GM12878 (cell line): ENCODE results near the gene MAP3K21. TPM values are rescaled to one million over a fixed set of nuclear protein-coding genes. Genes with fewer than 3 reads are reported as not detected.

Experiments
- ATAC-seq: fragments of 200-7000 bp; cut with Tn5 transposase; 3 replicates; pipeline ENCODE4 v1.9.1; 2020; ENCODE audit warnings: mild to moderate bottlenecking, moderate library complexity
- BruUV-seq: library from RNA; stranded (reverse); fragments of 400-500 nt; replicated peaks from 2 replicates; lab custom pipeline; 2021; lab: Mats Ljungman, UMichigan
- CTCF ChIA-PET: fragments of 300-600 bp; sonication (Branson Sonifier 250); formaldehyde crosslinking; extraction: SDS; loops from one replicate; lab custom pipeline; 2021; ENCODE audit warnings: inconsistent platforms; lab: Yijun Ruan, JAX
- POLR2A ChIA-PET: fragments of 350-600 bp; formaldehyde crosslinking; extraction: SDS; loops from one replicate; lab custom pipeline; 2021; ENCODE audit warnings: inconsistent platforms; lab: Charles Lee
- RAD21 ChIA-PET: fragments of 300-600 bp; sonication (Branson Sonifier 250); formaldehyde crosslinking; loops from one replicate; lab custom pipeline; 2023; ENCODE audit warnings: antibody characterized with exemption; ENCODE audit not compliant: unreplicated experiment; lab: Charles Lee
- SMC1A ChIA-PET: fragments of 300-600 bp; sonication (Branson Sonifier 250); formaldehyde crosslinking; loops from one replicate; lab custom pipeline; 2023; ENCODE audit not compliant: unreplicated experiment, uncharacterized antibody; lab: Charles Lee
- DNase-seq: peaks from one replicate; pipeline ENCODE4 v3.0.0-alpha.2; 2011; ENCODE audit warnings: low read depth, low spot score
- FAIRE-seq: peaks from 3 replicates; lab custom pipeline; 2011; peaks lifted over from hg19 to GRCh38; lab: Jason Lieb, UNC
- H2AFZ ChIP-seq: 2 replicates; pipeline ENCODE4 v1.6.0; 2011; ENCODE audit warnings: low read depth, low read length, control low read depth; ENCODE audit not compliant: control insufficient read depth
- H3K27ac ChIP-seq: 2 replicates; pipeline ENCODE4 v1.5.1; 2011; ENCODE audit warnings: control low read depth; ENCODE audit not compliant: control insufficient read depth, insufficient read depth
- H3K27me3 ChIP-seq, 2 experiments: replicated peaks in 1 of 2; 2 replicates each; pipeline versions ENCODE4 v1.6.0 to v1.6.1; 2011; ENCODE audit warnings: low read length in 1 of 2; ENCODE audit not compliant: control insufficient read depth in 2 of 2, insufficient read depth in 2 of 2
- H3K36me3 ChIP-seq, 2 experiments: 2 replicates each; pipeline ENCODE4 v1.5.1; 2011; ENCODE audit warnings: low read length in 1 of 2; ENCODE audit not compliant: control insufficient read depth in 2 of 2, insufficient read depth in 2 of 2
- H3K4me1 ChIP-seq: 2 replicates; pipeline ENCODE4 v1.6.1; 2011; ENCODE audit warnings: mild to moderate bottlenecking, low read length, moderate library complexity, mixed read lengths; ENCODE audit not compliant: control insufficient read depth, insufficient read depth
- H3K4me2 ChIP-seq: 2 replicates; pipeline ENCODE4 v1.6.0; 2011; ENCODE audit warnings: control low read depth; ENCODE audit not compliant: control insufficient read depth, insufficient read depth
- H3K4me3 ChIP-seq: fragments of 200-600 bp; sonication (generic); 2 replicates; pipeline ENCODE4 v1.5.1; 2016
- H3K79me2 ChIP-seq: 2 replicates; pipeline ENCODE4 v1.6.0; 2011; ENCODE audit warnings: low read length; ENCODE audit not compliant: control insufficient read depth, insufficient read depth
- H3K9ac ChIP-seq: 2 replicates; pipeline ENCODE4 v1.8.0; 2011; ENCODE audit warnings: low read length, control low read depth, mixed read lengths; ENCODE audit not compliant: control insufficient read depth, insufficient read depth
- H3K9me3 ChIP-seq: replicated peaks from 3 replicates; pipeline ENCODE4 v1.5.1; 2011; ENCODE audit warnings: mild to moderate bottlenecking, low read length; ENCODE audit not compliant: control insufficient read depth, insufficient read depth
- H4K20me1 ChIP-seq: 2 replicates; pipeline ENCODE4 v1.6.0; 2011; ENCODE audit not compliant: control insufficient read depth, insufficient read depth
- GABPA ChIP-seq: IDR thresholded peaks from 2 replicates; pipeline ENCODE4 v1.6.1; 2014; ENCODE audit warnings: antibody characterized with exemption, low read depth, mild to moderate bottlenecking, inconsistent platforms
- PAX8 ChIP-seq: fragments of 450-650 bp; IDR thresholded peaks from 2 replicates; pipeline ENCODE4 v1.6.1; 2017; ENCODE audit warnings: mild to moderate bottlenecking, moderate library complexity
- SP1 ChIP-seq: IDR thresholded peaks from one replicate; pipeline ENCODE4 v1.6.1; 2011; ENCODE audit warnings: low read depth, low read length
- YBX1 ChIP-seq: fragments of 450-650 bp; IDR thresholded peaks from 2 replicates; pipeline ENCODE4 v1.6.1; 2016; ENCODE audit warnings: antibody characterized with exemption
- WGBS: methylation state at CpG from one replicate; pipeline ENCODE4 v1.1.6; 2016; ENCODE audit warnings: low lambda C conversion rate; ENCODE audit not compliant: insufficient replicate concordance, insufficient coverage; ENCODE audit errors: missing lambda C conversion rate; 5-methylcytosine and 5-hydroxymethylcytosine counted together
- in situ Hi-C: fragments of 300-500 bp; cut with MboI; formaldehyde crosslinking; loops from 9 replicates; pipeline ENCODE4 v1.14.3; 2018; ENCODE audit warnings: mixed read lengths
- intact Hi-C: fragments of 100-400 bp; cut with micrococcal nuclease; formaldehyde crosslinking; loops from one replicate; pipeline ENCODE4 v1.14.2; 2022; ENCODE audit not compliant: unreplicated experiment
- polyA plus RNA-seq, 11 experiments: library from polyadenylated mRNA; depleted of rRNA in 4 of 11; unstranded in 6 of 11; stranded (reverse) in 5 of 11; fragments of >200 nt; fragmentation: Nextera tagmentation in 4 of 11; fragmentation: Illumina TruSeq in 1 of 11; extraction: Ambion mirVana in 4 of 11; extraction: Trizol in 1 of 11; gene quantifications; 1 replicate in 1 of 11; 2 replicates in 10 of 11; pipeline versions ENCODE4 v1.2.1 to v1.2.3, GENCODE V29; 2011 to 2016; ENCODE audit warnings: inconsistent platforms in 2 of 11, missing spikeins in 2 of 11, low read depth in 1 of 11
- total RNA-seq, 4 experiments: library from RNA; depleted of rRNA in 3 of 4; stranded (reverse); fragments of >200 nt in 3 of 4; fragmentation: Illumina TruSeq in 1 of 4; extraction: Trizol in 1 of 4; gene quantifications; 2 replicates each; pipeline versions ENCODE4 v1.2.1 to v1.2.3, GENCODE V29; 2013 to 2021
- TF ChIP-seq, protein P1 (sequence below): IDR thresholded peaks from 2 replicates; pipeline ENCODE4 v1.6.1; 2011; ENCODE audit warnings: mild to moderate bottlenecking, low read depth, low read length, moderate library complexity; ENCODE audit not compliant: insufficient replicate concordance
- TF ChIP-seq, protein P2 (sequence below): fragments of 450-650 bp; IDR thresholded peaks from 2 replicates; pipeline ENCODE4 v1.6.1; 2018; ENCODE audit warnings: borderline replicate concordance, mild to moderate bottlenecking; ENCODE audit not compliant: partially characterized antibody

The MAP3K21 gene
- total and polyA plus RNA-seq, 10 of the 15 experiments (the other 5 are each of a cell fraction or from before 2014, with no cell fraction given) = 0.02 to 0.21 (median 0.09) TPM; not detected in 1

DNA sequence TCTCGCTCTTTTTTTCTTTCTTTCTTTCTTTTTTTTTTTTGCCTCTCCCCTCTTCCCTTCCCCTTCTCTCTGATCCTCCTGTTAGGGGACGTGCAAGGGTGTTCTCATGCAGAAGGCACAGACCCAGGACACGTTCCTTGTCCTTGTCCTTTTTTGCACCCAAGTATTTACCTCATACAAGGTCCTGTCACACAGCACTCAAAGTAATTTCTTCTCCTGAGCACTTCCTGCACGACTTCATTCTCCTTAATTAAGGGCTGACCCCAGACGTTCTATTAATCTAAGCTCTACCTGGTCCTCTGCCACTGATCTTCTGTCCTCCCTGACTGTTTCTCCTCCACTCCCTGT is 31.6 kb upstream of the MAP3K21 start:
- 0% methylated on average over 3 of the region's 5 CpGs for WGBS
- intact Hi-C loops = no loop called here
- peaks cover 7% of the 10 kb centered on the region; the same call in 1 of the 2 replicates for H3K4me1 ChIP-seq
- ChIA-PET CTCF (no interaction called here), RAD21 (no interaction called here), SMC1A (no interaction called here), POLR2A (no interaction called here)
- peak overlapping the region; percentile 99 for H3K4me2 ChIP-seq
- H3K4me3 ChIP-seq = peak overlapping the region; percentile 97
- in situ Hi-C loops = no loop called here
- H3K9ac ChIP-seq = no peak overlapping the region
- H4K20me1 ChIP-seq = no peaks in the 10 kb centered on the region
- BruUV-seq = no TSS peak
- DNase-seq (no peak), FAIRE-seq (no peak), ATAC-seq (no peak)
- no peaks in the 10 kb centered on the region for H3K9me3 ChIP-seq
- H3K27ac ChIP-seq = no peak overlapping the region
- no peaks in the 10 kb centered on the region; the same call in none of the 2 replicates for H3K79me2 ChIP-seq
- TF ChIP-seq YBX1 (0 out of 2 replicates have a peak, but pooled peaks have one; percentile 34), PAX8 (no peak)
- H2AFZ ChIP-seq = peak overlapping the region; percentile 92
- no peaks in the 10 kb centered on the region; a peak in 1 of 4 replicates for H3K27me3 ChIP-seq
- no peaks in the 10 kb centered on the region for H3K36me3 ChIP-seq

GRCh38 chr1:233299450-233299849 is 28.1 kb upstream of the MAP3K21 start:
- FAIRE-seq = no peak
- 57% methylated on average over 5 of the region's 5 CpGs for WGBS
- 0 out of 2 replicates have a peak, but pooled peaks cover 5% of the 10 kb centered on the region for H3K4me1 ChIP-seq
- H3K9me3 ChIP-seq = no peaks in the 10 kb centered on the region
- no peak for DNase-seq
- no peak overlapping the region for H3K27ac ChIP-seq
- no peaks in the 10 kb centered on the region; a peak in 1 of 4 replicates for H3K27me3 ChIP-seq
- no TSS peak for BruUV-seq
- no peaks in the 10 kb centered on the region; the same call in none of the 2 replicates for H3K79me2 ChIP-seq
- no peak for TF ChIP-seq GABPA
- TF ChIP-seq, protein P1, sequence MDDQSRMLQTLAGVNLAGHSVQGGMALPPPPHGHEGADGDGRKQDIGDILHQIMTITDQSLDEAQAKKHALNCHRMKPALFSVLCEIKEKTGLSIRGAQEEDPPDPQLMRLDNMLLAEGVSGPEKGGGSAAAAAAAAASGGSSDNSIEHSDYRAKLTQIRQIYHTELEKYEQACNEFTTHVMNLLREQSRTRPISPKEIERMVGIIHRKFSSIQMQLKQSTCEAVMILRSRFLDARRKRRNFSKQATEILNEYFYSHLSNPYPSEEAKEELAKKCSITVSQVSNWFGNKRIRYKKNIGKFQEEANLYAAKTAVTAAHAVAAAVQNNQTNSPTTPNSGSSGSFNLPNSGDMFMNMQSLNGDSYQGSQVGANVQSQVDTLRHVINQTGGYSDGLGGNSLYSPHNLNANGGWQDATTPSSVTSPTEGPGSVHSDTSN = no peak
- TF ChIP-seq, protein P2, sequence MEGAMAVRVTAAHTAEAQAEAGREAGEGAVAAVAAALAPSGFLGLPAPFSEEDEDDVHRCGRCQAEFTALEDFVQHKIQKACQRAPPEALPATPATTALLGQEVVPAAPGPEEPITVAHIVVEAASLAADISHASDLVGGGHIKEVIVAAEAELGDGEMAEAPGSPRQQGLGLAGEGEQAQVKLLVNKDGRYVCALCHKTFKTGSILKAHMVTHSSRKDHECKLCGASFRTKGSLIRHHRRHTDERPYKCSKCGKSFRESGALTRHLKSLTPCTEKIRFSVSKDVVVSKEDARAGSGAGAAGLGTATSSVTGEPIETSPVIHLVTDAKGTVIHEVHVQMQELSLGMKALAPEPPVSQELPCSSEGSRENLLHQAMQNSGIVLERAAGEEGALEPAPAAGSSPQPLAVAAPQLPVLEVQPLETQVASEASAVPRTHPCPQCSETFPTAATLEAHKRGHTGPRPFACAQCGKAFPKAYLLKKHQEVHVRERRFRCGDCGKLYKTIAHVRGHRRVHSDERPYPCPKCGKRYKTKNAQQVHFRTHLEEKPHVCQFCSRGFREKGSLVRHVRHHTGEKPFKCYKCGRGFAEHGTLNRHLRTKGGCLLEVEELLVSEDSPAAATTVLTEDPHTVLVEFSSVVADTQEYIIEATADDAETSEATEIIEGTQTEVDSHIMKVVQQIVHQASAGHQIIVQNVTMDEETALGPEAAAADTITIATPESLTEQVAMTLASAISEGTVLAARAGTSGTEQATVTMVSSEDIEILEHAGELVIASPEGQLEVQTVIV = no peak
- no peak for TF ChIP-seq SP1
- H3K9ac ChIP-seq = no peak overlapping the region
- no peak overlapping the region for H2AFZ ChIP-seq
- in situ Hi-C loops (no loop called here), intact Hi-C loops (no loop called here)
- no peak overlapping the region for H3K4me2 ChIP-seq
- POLR2A ChIA-PET = no interaction called here
- H3K36me3 ChIP-seq = no peaks in the 10 kb centered on the region
- CTCF ChIA-PET = interaction anchor here (0.6 kb wide), 1 partner anchor 63 kb away, joined by 3 read pairs; no protein-coding TSS in a partner anchor
- no peak for ATAC-seq
- H4K20me1 ChIP-seq = no peaks in the 10 kb centered on the region
- H3K4me3 ChIP-seq = no peak overlapping the region
- RAD21 ChIA-PET = no interaction called here
- SMC1A ChIA-PET = no interaction called here
